GM12801 (cell line): ENCODE measurements around the gene DUOX2.

Experiments used
- CTCF ChIP-seq: IDR thresholded peaks from one replicate; pipeline ENCODE4 v1.5.1; 2011; ENCODE audit warnings: control low read depth; ENCODE audit not compliant: insufficient read length; ENCODE audit errors: extremely low read depth

DUOX2 gene

GRCh38 chr15:45121706-45122417 is 7.9 kb upstream of the DUOX2 start:
- TF ChIP-seq CTCF, result no peak

GRCh38 chr15:45121020-45121419 is 7.0 kb upstream of the DUOX2 start:
- TF ChIP-seq CTCF, result no peak

- TF ChIP-seq CTCF, result no peak
Measured at GRCh38 chr15:45120081-45120972, 6.4 kb upstream of the DUOX2 start.

- TF ChIP-seq CTCF, result no peak
Measured at GRCh38 chr15:45118996-45119395, 5.0 kb upstream of the DUOX2 start.

- peak; percentile 91 for TF ChIP-seq CTCF
Measured at GRCh38 chr15:45118131-45118588, 4.2 kb upstream of the DUOX2 start.

GRCh38 chr15:45117308-45118130 is 3.5 kb upstream of the DUOX2 start:
- no peak for TF ChIP-seq CTCF
